Measurements from ENCODE around the gene UTS2.

Gene UTS2

GRCh38 chr1:7842517-7842916 is 10.3 kb downstream of the UTS2 start:
- no peak for DNase-seq (ENCODE audit: low read depth)
- no peak for TF ChIP-seq CTCF (IDR thresholded peaks at IDR 0.05; ENCODE audit: low read depth, low read length, missing control alignments)
- in situ Hi-C loops (cut with HindIII; ENCODE audit: low sequenced_read_pairs) = no loop called here
- H3K4me3 ChIP-seq (ENCODE audit: low read depth, low read length) = no peak overlapping the region

GRCh38 chr1:7839526-7839925 is 13.3 kb downstream of the UTS2 start:
- no peak for DNase-seq (ENCODE audit: low read depth)
- in situ Hi-C loops (cut with HindIII; ENCODE audit: low sequenced_read_pairs) = no loop called here
- H3K4me3 ChIP-seq (ENCODE audit: low read depth, low read length) = no peak overlapping the region
- TF ChIP-seq CTCF (IDR thresholded peaks at IDR 0.05; ENCODE audit: low read depth, low read length, missing control alignments) = no peak

GRCh38 chr1:7838714-7839113 is 14.2 kb downstream of the UTS2 start:
- no peak overlapping the region for H3K4me3 ChIP-seq (ENCODE audit: low read depth, low read length)
- TF ChIP-seq CTCF (IDR thresholded peaks at IDR 0.05; ENCODE audit: low read depth, low read length, missing control alignments) = no peak
- in situ Hi-C loops (cut with HindIII; ENCODE audit: low sequenced_read_pairs) = no loop called here
- no peak for DNase-seq (ENCODE audit: low read depth)

- no peak for TF ChIP-seq CTCF (IDR thresholded peaks at IDR 0.05; ENCODE audit: low read depth, low read length, missing control alignments)
- no peak for DNase-seq (ENCODE audit: low read depth)
- in situ Hi-C loops (cut with HindIII; ENCODE audit: low sequenced_read_pairs) = no loop called here
- no peak overlapping the region for H3K4me3 ChIP-seq (ENCODE audit: low read depth, low read length)
These were observed 19.8 kb downstream of the UTS2 start for GRCh38 chr1:7833035-7833434.

GRCh38 chr1:7831458-7831857 is 21.4 kb downstream of the UTS2 start:
- in situ Hi-C loops (cut with HindIII; ENCODE audit: low sequenced_read_pairs) = no loop called here
- no peak for DNase-seq (ENCODE audit: low read depth)
- H3K4me3 ChIP-seq (ENCODE audit: low read depth, low read length) = no peak overlapping the region
- TF ChIP-seq CTCF (IDR thresholded peaks at IDR 0.05; ENCODE audit: low read depth, low read length, missing control alignments) = no peak

GRCh38 chr1:7827126-7827955 is 25.5 kb downstream of the UTS2 start:
- in situ Hi-C loops (cut with HindIII; ENCODE audit: low sequenced_read_pairs) = no loop called here
- DNase-seq (ENCODE audit: low read depth) = no peak
- TF ChIP-seq CTCF (IDR thresholded peaks at IDR 0.05; ENCODE audit: low read depth, low read length, missing control alignments) = no peak
- peak overlapping the region; percentile 28 for H3K4me3 ChIP-seq (ENCODE audit: low read depth, low read length)

Data from astrocyte of the cerebellum (primary cell).